GM21737 (cell line): Measurements from ENCODE around the gene VSTM2L.

ENCODE experiments used
- ATAC-seq: cut with Tn5 transposase; IDR thresholded peaks from one replicate; pipeline ENCODE4 v1.9.1; 2021; ENCODE audit warnings: mild to moderate bottlenecking, moderate library complexity; ENCODE audit not compliant: unreplicated experiment

VSTM2L gene

GRCh38 chr20:37986044-37986858, 83.3 kb downstream of the VSTM2L start:
- ATAC-seq = no peak

DNA sequence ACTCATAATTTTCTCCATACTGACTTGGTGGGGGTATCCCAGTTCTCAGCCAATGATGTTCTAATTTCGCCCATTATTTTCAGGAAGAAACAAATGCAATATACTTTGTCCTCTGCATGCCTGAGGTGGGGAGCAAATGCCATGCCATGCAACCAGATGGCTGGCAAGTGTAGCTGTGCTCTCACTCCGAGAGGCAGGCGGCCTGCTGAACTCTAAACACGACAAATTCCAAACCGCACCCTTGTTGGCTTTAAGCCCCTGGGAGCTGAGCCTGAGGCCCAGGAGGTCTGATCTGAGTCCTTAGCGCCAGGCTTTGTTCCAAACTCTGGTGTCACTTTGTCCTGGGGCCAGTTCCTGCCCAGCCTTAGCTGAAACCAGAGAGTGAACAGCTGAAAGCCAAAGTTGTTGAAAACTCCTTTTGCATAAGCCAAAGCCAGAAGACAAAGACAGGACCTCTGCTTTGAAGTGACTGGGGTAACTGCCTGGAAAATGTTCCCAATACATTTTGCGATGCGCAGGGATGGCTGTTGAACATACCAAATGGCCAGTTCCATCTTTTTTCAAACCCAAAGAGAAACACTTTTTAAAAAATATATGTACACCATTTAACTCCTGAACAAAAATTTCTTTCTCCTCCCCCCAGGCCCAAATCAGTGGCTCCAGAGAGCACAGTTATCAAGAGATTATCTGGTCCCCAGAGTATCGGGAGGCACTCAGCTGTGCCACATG, 84.1 kb downstream of the VSTM2L start:
- ATAC-seq = no peak

DNA sequence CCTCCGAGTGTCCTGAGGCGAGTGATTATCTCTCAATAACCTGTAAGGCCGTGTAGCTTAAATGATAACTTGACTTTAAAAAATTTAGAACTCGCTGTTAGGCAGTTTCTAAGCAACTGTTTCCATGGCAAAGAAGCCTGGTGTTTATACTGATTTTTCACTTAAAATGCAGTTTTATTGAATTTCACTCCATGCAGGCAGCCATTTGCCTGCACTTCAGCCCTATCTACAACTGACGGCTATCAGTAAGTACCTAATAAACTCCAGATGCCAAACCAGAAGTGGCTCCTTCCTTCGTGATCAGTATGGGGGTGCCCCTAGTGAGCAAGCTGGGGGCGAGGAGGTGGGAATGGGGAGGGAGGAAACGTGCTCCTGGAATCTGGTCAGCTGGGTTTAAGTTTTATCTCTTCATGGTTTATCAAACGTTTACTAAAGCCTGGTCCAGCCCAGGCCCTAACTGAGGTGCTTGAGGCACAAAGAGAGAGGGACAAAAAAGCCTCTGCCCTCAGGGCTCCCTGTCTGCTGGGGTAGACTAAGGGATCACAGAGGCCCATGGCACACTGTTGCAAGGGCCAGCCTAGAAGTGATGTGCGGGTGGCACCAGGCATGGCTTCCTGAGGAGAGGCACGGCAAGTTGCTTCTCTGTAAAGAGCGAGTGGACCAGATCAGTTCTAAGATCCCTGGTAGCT, 84.8 kb downstream of the VSTM2L start:
- ATAC-seq = no peak

DNA sequence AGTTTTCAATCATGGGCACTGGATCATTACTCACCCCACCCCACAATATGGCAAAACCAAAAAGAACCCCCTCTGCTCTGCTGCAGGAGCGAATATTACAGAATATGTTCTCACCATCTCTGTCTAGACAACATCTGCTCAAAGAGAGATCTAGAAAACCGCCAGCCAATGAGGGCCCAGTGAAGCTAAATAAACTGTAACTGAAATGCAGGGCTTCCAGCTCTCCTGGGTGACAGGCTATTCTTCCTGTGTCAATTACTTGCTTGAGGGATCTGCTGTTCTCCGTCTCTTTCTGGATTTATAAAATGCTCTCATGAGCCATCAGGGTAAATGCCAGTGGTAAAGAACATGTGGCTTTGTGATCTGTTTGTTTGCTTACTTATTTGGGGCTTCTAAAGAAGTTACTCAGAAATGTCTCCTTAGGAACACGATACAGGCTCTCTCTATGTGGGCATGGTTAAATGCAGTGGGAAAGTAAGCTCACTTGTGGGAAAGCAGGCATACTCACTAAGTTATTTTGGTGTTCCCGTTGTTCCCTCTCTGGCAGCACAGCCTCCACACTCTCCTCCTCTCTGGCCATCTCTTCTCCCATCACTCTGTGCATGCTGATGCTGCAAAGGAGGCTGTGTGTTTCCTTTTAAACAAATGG, 85.5 kb downstream of the VSTM2L start:
- no peak for ATAC-seq

DNA sequence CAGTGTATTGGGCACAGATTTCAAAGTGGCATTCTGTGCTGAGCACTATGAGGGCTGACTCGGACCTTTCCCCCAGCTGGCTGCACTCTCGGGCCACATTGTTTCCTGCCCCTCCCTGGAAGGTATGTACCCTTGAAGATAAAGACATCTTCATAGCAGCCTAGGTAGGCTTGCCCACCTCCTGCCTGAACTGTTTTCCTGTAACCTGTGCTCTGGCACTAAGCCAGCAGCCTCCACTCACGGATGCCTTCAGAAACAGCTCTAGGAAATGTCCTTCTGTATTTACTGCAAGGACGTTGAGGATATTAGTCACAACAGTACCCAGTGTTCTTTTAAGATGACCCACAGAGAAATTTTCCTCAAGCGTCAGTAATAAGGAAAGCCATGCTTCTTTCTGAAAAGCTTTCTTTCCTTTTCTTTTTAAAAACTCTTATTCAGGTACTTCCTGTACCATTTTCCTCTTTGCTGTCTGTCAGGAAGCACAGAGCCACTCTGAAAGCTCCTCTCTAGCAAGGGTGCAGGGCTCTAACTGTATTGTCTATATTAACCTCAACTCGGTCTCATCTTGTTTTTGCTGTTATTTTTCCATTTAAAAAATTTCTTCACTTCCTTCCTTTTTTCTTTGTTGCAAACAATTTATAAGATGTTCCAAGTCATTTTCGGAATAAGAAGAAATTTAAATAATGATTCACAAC, 86.8 kb downstream of the VSTM2L start:
- no peak for ATAC-seq

DNA sequence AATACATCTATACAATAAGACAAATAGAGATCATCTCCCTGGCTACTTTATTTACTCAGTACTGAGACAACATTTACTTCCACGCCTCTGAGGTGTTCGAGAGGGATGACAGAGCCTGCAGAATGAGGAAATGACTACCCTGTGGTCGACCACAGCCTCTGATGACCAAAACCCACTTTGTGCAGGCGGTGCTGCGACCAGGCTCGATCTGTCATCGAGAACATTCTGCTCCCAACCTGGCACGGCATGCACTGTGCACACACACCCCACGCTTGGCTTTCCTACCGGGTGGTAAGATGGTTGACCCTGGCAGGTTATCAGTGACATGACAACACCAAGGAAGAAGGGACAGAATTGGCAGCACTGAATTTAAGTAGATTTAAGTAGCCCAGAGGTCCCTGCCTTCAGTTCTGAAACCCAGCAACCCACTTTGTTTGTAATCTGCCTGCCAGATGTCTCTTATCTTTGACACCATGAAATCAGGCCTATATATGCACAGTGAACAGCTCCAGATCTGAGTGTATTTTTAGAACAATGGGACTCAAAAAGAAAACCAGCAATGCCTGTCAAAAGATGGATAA, 87.7 kb downstream of the VSTM2L start:
- ATAC-seq = peak; percentile 80

- no peak for ATAC-seq
Measured at GRCh38 chr20:37991157-37991866, 88.4 kb downstream of the VSTM2L start.

GRCh38 chr20:37991908-37992307, 89.0 kb downstream of the VSTM2L start:
- no peak for ATAC-seq

DNA sequence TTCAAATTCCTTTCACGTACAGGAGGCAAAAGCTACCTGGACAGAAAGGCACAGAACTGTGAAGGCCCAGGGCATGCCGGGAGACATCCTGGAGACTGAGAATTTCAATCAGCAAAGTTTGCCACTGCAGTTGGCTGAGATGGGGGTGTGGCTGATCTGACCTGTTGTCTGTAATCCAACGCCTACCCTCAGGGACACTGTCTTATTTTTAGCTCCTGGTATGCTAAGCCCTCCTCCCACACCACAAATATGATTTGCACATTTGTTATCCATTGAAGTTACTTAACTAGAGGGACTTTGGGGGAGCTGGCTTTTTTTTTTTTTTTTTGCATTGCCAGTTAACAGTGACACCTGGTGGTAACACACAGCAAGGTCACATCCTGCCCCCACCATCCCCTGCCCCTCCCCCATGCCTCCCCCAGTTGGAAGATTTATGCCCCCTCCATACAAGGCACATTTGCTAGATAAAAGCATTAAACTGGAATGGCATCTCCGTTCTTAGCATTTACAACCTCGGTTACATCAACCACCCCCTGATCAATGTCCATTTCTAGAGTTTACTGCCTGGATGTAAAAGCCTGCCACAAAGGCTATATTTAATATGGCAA, 90.0 kb downstream of the VSTM2L start:
- no peak for ATAC-seq

- ATAC-seq = no peak
Measured at GRCh38 chr20:37994512-37994911, 91.6 kb downstream of the VSTM2L start.
